GM12878 (cell line): ENCODE results near the gene CNGA4.

ENCODE experiments used
- BRCA1 ChIP-seq: IDR thresholded peaks from 2 replicates; pipeline ENCODE4 v1.6.1; 2011; ENCODE audit warnings: low read depth, low read length, improper control_type of control experiment
- CEBPB ChIP-seq, 2 experiments: fragments of 150-350 bp in 1 of 2; IDR thresholded peaks; 2 replicates each; pipeline ENCODE4 v1.6.1; 2012 to 2014; ENCODE audit warnings: low read depth in 2 of 2, low read length in 2 of 2, borderline replicate concordance in 1 of 2, inconsistent platforms in 1 of 2
- CREM ChIP-seq: IDR thresholded peaks from 2 replicates; pipeline ENCODE4 v1.6.1; 2014; ENCODE audit warnings: antibody characterized with exemption, low read depth
- CTCF ChIP-seq, 3 experiments: IDR thresholded peaks in 2 of 3; conservative IDR thresholded peaks in 1 of 3; 2 replicates each; pipeline ENCODE4 v1.5.1; 2011; ENCODE audit warnings: low read depth in 3 of 3, low read length in 3 of 3, mild to moderate bottlenecking in 3 of 3, control low read depth in 2 of 3, moderate library complexity in 2 of 3, inconsistent platforms in 1 of 3, mixed read lengths in 1 of 3; ENCODE audit not compliant: control insufficient read depth in 2 of 3, insufficient read depth in 1 of 3; ENCODE audit errors: extremely low read depth in 1 of 3
- EP300 ChIP-seq, 2 experiments: fragments of 150-350 bp in 1 of 2; IDR thresholded peaks; 2 replicates each; pipeline ENCODE4 v1.6.1; 2011 to 2012; ENCODE audit warnings: low read depth in 2 of 2, low read length in 2 of 2, borderline replicate concordance in 1 of 2, improper control_type of control experiment in 1 of 2, inconsistent platforms in 1 of 2; ENCODE audit not compliant: control insufficient read depth in 1 of 2
- EZH2 ChIP-seq: IDR thresholded peaks from 2 replicates; pipeline ENCODE4 v1.6.1; 2012; ENCODE audit warnings: low read depth, mild to moderate bottlenecking, control low read depth, inconsistent platforms, low read length, borderline replicate concordance; ENCODE audit not compliant: control insufficient read depth
- IKZF1 ChIP-seq: fragments of 450-650 bp; conservative IDR thresholded peaks from 2 replicates; pipeline ENCODE4 v1.6.1; 2017; ENCODE audit warnings: antibody characterized with exemption, mild to moderate bottlenecking
- NRF1 ChIP-seq: conservative IDR thresholded peaks from 2 replicates; pipeline ENCODE4 v1.6.1; 2011; ENCODE audit warnings: mild to moderate bottlenecking, low read depth, low read length, improper control_type of control experiment
- POU2F2 ChIP-seq: IDR thresholded peaks from 3 replicates; pipeline ENCODE4 v1.6.1; 2011; ENCODE audit warnings: low read depth, mild to moderate bottlenecking, low read length, borderline replicate concordance
- RAD21 ChIP-seq: IDR thresholded peaks from 2 replicates; pipeline ENCODE4 v1.6.1; 2011; ENCODE audit warnings: mild to moderate bottlenecking, low read depth, low read length, moderate library complexity; ENCODE audit not compliant: insufficient read depth
- SRF ChIP-seq, 2 experiments: IDR thresholded peaks; 2 replicates each; pipeline ENCODE4 v1.6.1; 2011; ENCODE audit warnings: low read depth in 2 of 2, low read length in 2 of 2, mild to moderate bottlenecking in 1 of 2, moderate library complexity in 1 of 2
- TF ChIP-seq, protein P1 (sequence below): fragments of 450-650 bp; IDR thresholded peaks from 2 replicates; pipeline ENCODE4 v1.6.1; 2014; ENCODE audit warnings: mild to moderate bottlenecking
- TF ChIP-seq, protein P2 (sequence below): IDR thresholded peaks from 2 replicates; pipeline ENCODE4 v1.6.1; 2011; ENCODE audit warnings: borderline replicate concordance, low read depth, mild to moderate bottlenecking, moderate library complexity, low read length; ENCODE audit not compliant: insufficient read depth, poor library complexity, severe bottlenecking

GRCh38 chr11:6268820-6269219 lies 29.9 kb downstream of the CNGA4 start:
- no peak for TF ChIP-seq RAD21
- TF ChIP-seq BRCA1 = no peak
- no peak for TF ChIP-seq SRF (IDR thresholded peaks at IDR 0.05; ENCODE audit: low read depth in 2 of 2, low read length in 2 of 2)
- no peak for TF ChIP-seq CTCF (IDR thresholded peaks at IDR 0.05 in 2 of 3, conservative IDR thresholded peaks at IDR 0.05 in 1 of 3; ENCODE audit: control insufficient read depth in 2 of 3, extremely low read depth in 1 of 3, insufficient read depth in 1 of 3, low read depth in 3 of 3, low read length in 3 of 3)
- no peak for TF ChIP-seq CREM
- no peak for TF ChIP-seq POU2F2
- no peak for TF ChIP-seq NRF1
- TF ChIP-seq CEBPB (IDR thresholded peaks at IDR 0.05; ENCODE audit: borderline replicate concordance in 1 of 2, low read depth in 2 of 2, low read length in 2 of 2) = no peak
- TF ChIP-seq EP300 (IDR thresholded peaks at IDR 0.05; ENCODE audit: borderline replicate concordance in 1 of 2, control insufficient read depth in 1 of 2, low read depth in 2 of 2, low read length in 2 of 2) = no peak
- TF ChIP-seq, protein P1, sequence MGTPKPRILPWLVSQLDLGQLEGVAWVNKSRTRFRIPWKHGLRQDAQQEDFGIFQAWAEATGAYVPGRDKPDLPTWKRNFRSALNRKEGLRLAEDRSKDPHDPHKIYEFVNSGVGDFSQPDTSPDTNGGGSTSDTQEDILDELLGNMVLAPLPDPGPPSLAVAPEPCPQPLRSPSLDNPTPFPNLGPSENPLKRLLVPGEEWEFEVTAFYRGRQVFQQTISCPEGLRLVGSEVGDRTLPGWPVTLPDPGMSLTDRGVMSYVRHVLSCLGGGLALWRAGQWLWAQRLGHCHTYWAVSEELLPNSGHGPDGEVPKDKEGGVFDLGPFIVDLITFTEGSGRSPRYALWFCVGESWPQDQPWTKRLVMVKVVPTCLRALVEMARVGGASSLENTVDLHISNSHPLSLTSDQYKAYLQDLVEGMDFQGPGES = no peak
- TF ChIP-seq, protein P2, sequence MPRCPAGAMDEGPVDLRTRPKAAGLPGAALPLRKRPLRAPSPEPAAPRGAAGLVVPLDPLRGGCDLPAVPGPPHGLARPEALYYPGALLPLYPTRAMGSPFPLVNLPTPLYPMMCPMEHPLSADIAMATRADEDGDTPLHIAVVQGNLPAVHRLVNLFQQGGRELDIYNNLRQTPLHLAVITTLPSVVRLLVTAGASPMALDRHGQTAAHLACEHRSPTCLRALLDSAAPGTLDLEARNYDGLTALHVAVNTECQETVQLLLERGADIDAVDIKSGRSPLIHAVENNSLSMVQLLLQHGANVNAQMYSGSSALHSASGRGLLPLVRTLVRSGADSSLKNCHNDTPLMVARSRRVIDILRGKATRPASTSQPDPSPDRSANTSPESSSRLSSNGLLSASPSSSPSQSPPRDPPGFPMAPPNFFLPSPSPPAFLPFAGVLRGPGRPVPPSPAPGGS = no peak
- no peak for TF ChIP-seq EZH2
- TF ChIP-seq IKZF1 = no peak
